Epidermal melanocyte (primary cell): ENCODE measurements around the gene DLG2.

Source experiments
- DNase-seq: peaks from one replicate; pipeline ENCODE4 v3.0.0; 2011; ENCODE audit warnings: low spot score; ENCODE audit not compliant: insufficient read length

DLG2 gene

GRCh38 chr11:83510530-83511460, 2116.3 kb downstream of the DLG2 start:
- no peak for DNase-seq

GRCh38 chr11:83508804-83509203, 2118.3 kb downstream of the DLG2 start:
- no peak for DNase-seq

GRCh38 chr11:83502041-83502440, 2125.1 kb downstream of the DLG2 start:
- DNase-seq, result no peak

GRCh38 chr11:83493917-83494316, 2133.2 kb downstream of the DLG2 start:
- DNase-seq, result no peak

GRCh38 chr11:83493034-83493433, 2134.1 kb downstream of the DLG2 start:
- DNase-seq, result no peak

GRCh38 chr11:83483808-83484207, 2143.3 kb downstream of the DLG2 start:
- no peak for DNase-seq

- no peak for DNase-seq
These were observed 2146.3 kb downstream of the DLG2 start for GRCh38 chr11:83480811-83481210.

GRCh38 chr11:83480251-83480650, 2146.9 kb downstream of the DLG2 start:
- DNase-seq, result no peak

GRCh38 chr11:83477772-83478171, 2149.4 kb downstream of the DLG2 start:
- no peak for DNase-seq

- no peak for DNase-seq
These were observed 2151.4 kb downstream of the DLG2 start for GRCh38 chr11:83475760-83476159.

GRCh38 chr11:83473743-83474142, 2153.4 kb downstream of the DLG2 start:
- no peak for DNase-seq

- DNase-seq, result no peak
These were observed 2154.3 kb downstream of the DLG2 start for GRCh38 chr11:83472806-83473205.

- DNase-seq, result no peak
These were observed 2155.1 kb downstream of the DLG2 start for GRCh38 chr11:83471831-83472727.

- no peak for DNase-seq
These were observed 2159.3 kb downstream of the DLG2 start for GRCh38 chr11:83467837-83468236.

GRCh38 chr11:83464160-83464944, 2162.8 kb downstream of the DLG2 start:
- no peak for DNase-seq

- DNase-seq, result no peak
These were observed 2167.3 kb downstream of the DLG2 start for GRCh38 chr11:83459798-83460197.

- no peak for DNase-seq
These were observed 2170.6 kb downstream of the DLG2 start for GRCh38 chr11:83456566-83456965.

GRCh38 chr11:83456075-83456474, 2171.1 kb downstream of the DLG2 start:
- no peak for DNase-seq

GRCh38 chr11:83455356-83455755, 2171.8 kb downstream of the DLG2 start:
- no peak for DNase-seq

- DNase-seq, result no peak
These were observed 2172.5 kb downstream of the DLG2 start for GRCh38 chr11:83454674-83455073.

GRCh38 chr11:83449338-83449913, 2177.7 kb downstream of the DLG2 start:
- DNase-seq, result no peak
